ENCODE results near the gene CPB2.

DNA sequence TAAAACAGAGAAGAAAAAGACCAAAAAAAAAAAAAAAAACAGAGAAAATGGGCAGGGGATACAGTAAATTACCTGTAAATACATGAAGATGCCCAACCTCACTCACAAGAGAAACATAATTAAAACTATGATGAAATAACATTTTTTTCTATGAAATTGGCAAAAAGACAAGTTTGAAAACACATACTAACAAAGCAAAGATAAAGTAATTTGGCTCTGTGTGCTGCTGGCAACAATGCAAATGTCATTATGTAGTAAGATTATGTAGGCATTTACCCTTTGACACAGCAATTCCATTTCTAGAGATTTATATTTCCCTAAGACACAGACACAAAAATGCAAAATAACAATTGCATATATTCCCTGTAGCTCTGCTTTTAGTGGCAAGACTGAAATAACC is 72.5 kb downstream of the CPB2 start:
- TF ChIP-seq CTCF (IDR thresholded peaks at IDR 0.05; ENCODE audit: borderline replicate concordance, extremely low read depth, low read length, poor library complexity, severe bottlenecking), result no peak
- TF ChIP-seq EZH2 (IDR thresholded peaks at IDR 0.05; ENCODE audit: borderline replicate concordance, low read depth, low read length, severe bottlenecking), result no peak

All from DND-41 (cell line).